ENCODE measurements around the gene APOL1. TPM values are rescaled to one million over a fixed set of nuclear protein-coding genes. Genes with fewer than 3 reads are reported as not detected.

APOL1 gene
- total RNA-seq, 1 donor = 38.7 TPM

DNA sequence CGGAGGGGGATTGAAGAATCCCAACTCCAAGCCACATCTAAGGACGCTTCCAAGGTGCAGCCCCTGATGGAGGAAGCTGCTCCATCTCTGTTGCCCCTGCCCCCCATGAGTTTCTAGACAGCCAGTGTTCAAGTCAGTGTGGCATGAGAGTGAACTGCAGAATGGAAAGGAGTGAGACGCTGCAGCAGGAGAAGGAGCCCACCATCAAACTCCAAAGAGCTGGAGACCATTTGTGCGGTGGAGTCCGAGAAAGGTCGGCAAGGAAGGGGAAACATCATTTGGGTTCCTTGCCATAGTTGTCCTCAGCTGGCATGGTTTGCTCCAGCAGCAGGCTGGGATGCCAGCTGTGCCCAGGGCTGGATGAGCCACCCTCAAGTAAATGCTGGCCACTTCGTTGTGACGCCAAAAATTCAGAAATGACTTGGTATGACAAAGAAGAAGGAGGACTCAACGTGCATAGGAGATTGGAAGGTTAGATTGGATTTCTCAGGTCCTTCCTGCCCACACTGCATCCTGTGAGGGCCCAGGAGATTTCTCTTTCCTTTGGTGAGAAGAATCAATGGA, 30.0 kb upstream of the APOL1 start:
- H4K20me1 ChIP-seq (ENCODE audit: insufficient read depth, low read length) = no peaks in the 10 kb centered on the region
- H3K9me3 ChIP-seq (ENCODE audit: low read depth, low read length) = no peaks in the 10 kb centered on the region
- no peak for DNase-seq (ENCODE audit: insufficient read length, low spot score, missing footprints)
- no peaks in the 10 kb centered on the region for H3K79me2 ChIP-seq (ENCODE audit: insufficient read depth, low read length)
- no peak overlapping the region for H3K4me2 ChIP-seq (ENCODE audit: insufficient read depth, low read length)
- H3K4me3 ChIP-seq (ENCODE audit: insufficient read depth, low read length) = no peak overlapping the region
- H3K36me3 ChIP-seq (ENCODE audit: insufficient read depth, low read length) = peaks cover 8% of the 10 kb centered on the region
- peaks cover 11% of the 10 kb centered on the region for H3K4me1 ChIP-seq (ENCODE audit: insufficient read depth, low read length)
- no peak overlapping the region for H2AFZ ChIP-seq (ENCODE audit: low read length)
- H3K27ac ChIP-seq (ENCODE audit: low read depth, low read length) = no peak overlapping the region
- H3K27me3 ChIP-seq (ENCODE audit: insufficient read depth, low read length) = peaks cover 6% of the 10 kb centered on the region
- TF ChIP-seq, protein P1, sequence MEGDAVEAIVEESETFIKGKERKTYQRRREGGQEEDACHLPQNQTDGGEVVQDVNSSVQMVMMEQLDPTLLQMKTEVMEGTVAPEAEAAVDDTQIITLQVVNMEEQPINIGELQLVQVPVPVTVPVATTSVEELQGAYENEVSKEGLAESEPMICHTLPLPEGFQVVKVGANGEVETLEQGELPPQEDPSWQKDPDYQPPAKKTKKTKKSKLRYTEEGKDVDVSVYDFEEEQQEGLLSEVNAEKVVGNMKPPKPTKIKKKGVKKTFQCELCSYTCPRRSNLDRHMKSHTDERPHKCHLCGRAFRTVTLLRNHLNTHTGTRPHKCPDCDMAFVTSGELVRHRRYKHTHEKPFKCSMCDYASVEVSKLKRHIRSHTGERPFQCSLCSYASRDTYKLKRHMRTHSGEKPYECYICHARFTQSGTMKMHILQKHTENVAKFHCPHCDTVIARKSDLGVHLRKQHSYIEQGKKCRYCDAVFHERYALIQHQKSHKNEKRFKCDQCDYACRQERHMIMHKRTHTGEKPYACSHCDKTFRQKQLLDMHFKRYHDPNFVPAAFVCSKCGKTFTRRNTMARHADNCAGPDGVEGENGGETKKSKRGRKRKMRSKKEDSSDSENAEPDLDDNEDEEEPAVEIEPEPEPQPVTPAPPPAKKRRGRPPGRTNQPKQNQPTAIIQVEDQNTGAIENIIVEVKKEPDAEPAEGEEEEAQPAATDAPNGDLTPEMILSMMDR (IDR thresholded peaks at IDR 0.05; ENCODE audit: extremely low read depth, low read depth, low read length) = no peak

DNA sequence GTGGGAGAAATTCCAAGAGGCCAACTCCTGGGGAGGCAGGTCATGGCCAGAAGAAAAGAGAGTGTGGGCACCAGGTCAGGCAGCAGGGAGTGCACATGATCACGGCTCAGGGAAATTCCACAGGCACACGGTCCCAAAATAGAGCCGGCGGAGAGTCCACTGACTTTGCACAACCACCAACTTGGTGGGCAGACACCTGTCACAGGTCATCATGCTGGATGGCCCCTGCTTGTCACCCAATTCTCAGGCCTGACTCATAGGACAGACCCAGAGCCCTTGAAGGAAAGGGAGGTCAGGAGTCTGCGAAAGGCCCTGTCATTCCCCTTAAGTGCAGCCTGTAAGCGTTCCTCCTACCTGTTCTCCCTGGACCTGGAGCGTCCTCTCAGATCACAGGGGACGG, 29.4 kb upstream of the APOL1 start:
- no peak overlapping the region for H3K4me3 ChIP-seq (ENCODE audit: insufficient read depth, low read length)
- H3K79me2 ChIP-seq (ENCODE audit: insufficient read depth, low read length) = no peaks in the 10 kb centered on the region
- no peak overlapping the region for H3K27ac ChIP-seq (ENCODE audit: low read depth, low read length)
- TF ChIP-seq, protein P1 (IDR thresholded peaks at IDR 0.05; ENCODE audit: extremely low read depth, low read depth, low read length) = no peak
- H3K36me3 ChIP-seq (ENCODE audit: insufficient read depth, low read length) = peaks cover 13% of the 10 kb centered on the region
- no peaks in the 10 kb centered on the region for H4K20me1 ChIP-seq (ENCODE audit: insufficient read depth, low read length)
- no peak for DNase-seq (ENCODE audit: insufficient read length, low spot score, missing footprints)
- no peak overlapping the region for H3K4me2 ChIP-seq (ENCODE audit: insufficient read depth, low read length)
- peaks cover under 1% of the 10 kb centered on the region for H3K27me3 ChIP-seq (ENCODE audit: insufficient read depth, low read length)
- H3K4me1 ChIP-seq (ENCODE audit: insufficient read depth, low read length) = peaks cover 11% of the 10 kb centered on the region
- no peak overlapping the region for H2AFZ ChIP-seq (ENCODE audit: low read length)
- no peaks in the 10 kb centered on the region for H3K9me3 ChIP-seq (ENCODE audit: low read depth, low read length)

DNA sequence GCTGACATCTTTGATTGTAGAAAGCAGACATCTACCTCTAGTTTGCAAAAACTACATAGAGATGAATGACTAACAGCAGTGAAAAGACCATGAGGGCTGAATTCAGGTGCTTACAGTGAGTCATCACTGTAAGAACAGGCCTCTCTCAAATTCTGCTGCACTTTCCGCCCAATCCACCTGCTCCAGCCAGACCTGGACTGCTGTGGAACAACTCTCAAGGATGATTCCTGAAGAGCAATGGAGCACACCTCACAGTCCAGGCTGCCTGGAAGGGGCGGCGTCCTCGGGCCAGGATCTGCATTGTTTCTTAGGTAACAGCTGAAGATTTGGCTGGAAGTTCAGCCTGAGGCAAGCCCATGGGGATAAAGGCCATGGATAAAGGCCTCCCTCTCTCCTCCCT, 28.7 kb upstream of the APOL1 start:
- Histone ChIP-seq H4K20me1 (ENCODE audit: insufficient read depth, low read length) (no peaks in the 10 kb centered on the region), H3K36me3 (ENCODE audit: insufficient read depth, low read length) (peaks cover 19% of the 10 kb centered on the region)
- TF ChIP-seq, protein P1 (IDR thresholded peaks at IDR 0.05; ENCODE audit: extremely low read depth, low read depth, low read length) = no peak

DNA sequence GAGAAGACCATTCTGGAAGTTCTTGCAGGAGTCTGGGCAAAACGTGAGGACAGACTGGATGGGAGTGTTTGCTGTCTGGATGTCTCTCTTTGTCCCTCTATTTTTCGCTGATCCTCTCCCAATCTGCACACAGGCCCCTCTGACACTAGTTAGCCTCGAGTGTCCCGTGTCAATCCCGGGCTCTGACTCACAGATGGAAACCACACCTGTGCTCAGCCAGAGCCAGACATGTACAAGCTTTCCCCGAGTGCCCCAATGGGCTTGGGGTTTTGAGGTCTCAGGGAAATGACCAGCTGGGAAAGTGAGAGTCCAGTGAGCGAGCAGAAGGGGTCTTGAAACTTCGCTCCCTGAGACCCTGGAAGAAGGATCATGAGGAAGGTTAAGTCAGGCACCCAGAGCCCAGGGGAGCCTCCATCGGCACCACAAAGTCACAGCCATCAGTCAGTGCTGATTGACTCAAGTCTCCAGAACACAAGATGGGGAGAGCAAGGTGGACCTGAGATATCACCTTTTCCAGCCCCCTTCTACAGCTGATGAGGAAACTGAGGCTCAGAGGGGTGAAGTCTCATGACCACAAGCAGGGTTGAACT, 27.5 kb upstream of the APOL1 start:
- Histone ChIP-seq H3K4me1 (ENCODE audit: insufficient read depth, low read length) (peaks cover 7% of the 10 kb centered on the region), H3K36me3 (ENCODE audit: insufficient read depth, low read length) (peaks cover 24% of the 10 kb centered on the region), H3K9me3 (ENCODE audit: low read depth, low read length) (no peaks in the 10 kb centered on the region), H2AFZ (ENCODE audit: low read length) (no peak overlapping the region), H4K20me1 (ENCODE audit: insufficient read depth, low read length) (no peaks in the 10 kb centered on the region), H3K27me3 (ENCODE audit: insufficient read depth, low read length) (no peaks in the 10 kb centered on the region), H3K79me2 (ENCODE audit: insufficient read depth, low read length) (no peaks in the 10 kb centered on the region), H3K4me3 (ENCODE audit: insufficient read depth, low read length) (no peak overlapping the region), H3K4me2 (ENCODE audit: insufficient read depth, low read length) (no peak overlapping the region), H3K27ac (ENCODE audit: low read depth, low read length) (no peak overlapping the region)
- TF ChIP-seq, protein P1 (IDR thresholded peaks at IDR 0.05; ENCODE audit: extremely low read depth, low read depth, low read length) = no peak
- no peak for DNase-seq (ENCODE audit: insufficient read length, low spot score, missing footprints)

More for the DNA sequence above, 28.7 kb upstream of the APOL1 start:
- Histone ChIP-seq H3K4me3 (ENCODE audit: insufficient read depth, low read length) (no peak overlapping the region), H3K4me1 (ENCODE audit: insufficient read depth, low read length) (peaks cover 11% of the 10 kb centered on the region), H3K27ac (ENCODE audit: low read depth, low read length) (no peak overlapping the region), H3K79me2 (ENCODE audit: insufficient read depth, low read length) (no peaks in the 10 kb centered on the region), H3K27me3 (ENCODE audit: insufficient read depth, low read length) (no peaks in the 10 kb centered on the region), H3K9me3 (ENCODE audit: low read depth, low read length) (no peaks in the 10 kb centered on the region), H2AFZ (ENCODE audit: low read length) (no peak overlapping the region), H3K4me2 (ENCODE audit: insufficient read depth, low read length) (no peak overlapping the region)
- no peak for DNase-seq (ENCODE audit: insufficient read length, low spot score, missing footprints)
